Left forelimb (tissue), 1 donor: ENCODE results near the gene AP1S1.
"Not testable (repeated sequence)": the region's sequence is repeated elsewhere in the genome, so short reads cannot be mapped to it uniquely, and the experiment has no call there.

Experiments used
- DNase-seq: peaks from one replicate; pipeline ENCODE4 v3.0.0-alpha.2; 2018; ENCODE audit warnings: low spot score

The AP1S1 gene

DNA sequence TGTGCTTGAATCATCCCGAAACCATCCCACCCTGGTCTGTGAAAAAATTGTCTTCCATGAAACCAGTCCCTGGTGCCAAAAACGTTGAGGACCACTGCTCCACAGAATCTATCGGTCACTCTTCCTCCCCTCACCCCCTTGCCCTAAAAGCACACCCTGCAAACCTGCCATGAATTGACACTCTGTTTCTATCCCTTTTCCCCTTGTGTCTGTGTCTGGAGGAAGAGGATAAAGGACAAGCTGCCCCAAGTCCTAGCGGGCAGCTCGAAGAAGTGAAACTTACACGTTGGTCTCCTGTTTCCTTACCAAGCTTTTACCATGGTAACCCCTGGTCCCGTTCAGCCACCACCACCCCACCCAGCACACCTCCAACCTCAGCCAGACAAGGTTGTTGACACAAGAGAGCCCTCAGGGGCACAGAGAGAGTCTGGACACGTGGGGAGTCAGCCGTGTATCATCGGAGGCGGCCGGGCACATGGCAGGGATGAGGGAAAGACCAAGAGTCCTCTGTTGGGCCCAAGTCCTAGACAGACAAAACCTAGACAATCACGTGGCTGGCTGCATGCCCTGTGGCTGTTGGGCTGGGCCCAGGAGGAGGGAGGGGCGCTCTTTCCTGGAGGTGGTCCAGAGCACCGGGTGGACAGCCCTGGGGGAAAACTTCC is 28.2 kb upstream of the AP1S1 start:
- no peak for DNase-seq

DNA sequence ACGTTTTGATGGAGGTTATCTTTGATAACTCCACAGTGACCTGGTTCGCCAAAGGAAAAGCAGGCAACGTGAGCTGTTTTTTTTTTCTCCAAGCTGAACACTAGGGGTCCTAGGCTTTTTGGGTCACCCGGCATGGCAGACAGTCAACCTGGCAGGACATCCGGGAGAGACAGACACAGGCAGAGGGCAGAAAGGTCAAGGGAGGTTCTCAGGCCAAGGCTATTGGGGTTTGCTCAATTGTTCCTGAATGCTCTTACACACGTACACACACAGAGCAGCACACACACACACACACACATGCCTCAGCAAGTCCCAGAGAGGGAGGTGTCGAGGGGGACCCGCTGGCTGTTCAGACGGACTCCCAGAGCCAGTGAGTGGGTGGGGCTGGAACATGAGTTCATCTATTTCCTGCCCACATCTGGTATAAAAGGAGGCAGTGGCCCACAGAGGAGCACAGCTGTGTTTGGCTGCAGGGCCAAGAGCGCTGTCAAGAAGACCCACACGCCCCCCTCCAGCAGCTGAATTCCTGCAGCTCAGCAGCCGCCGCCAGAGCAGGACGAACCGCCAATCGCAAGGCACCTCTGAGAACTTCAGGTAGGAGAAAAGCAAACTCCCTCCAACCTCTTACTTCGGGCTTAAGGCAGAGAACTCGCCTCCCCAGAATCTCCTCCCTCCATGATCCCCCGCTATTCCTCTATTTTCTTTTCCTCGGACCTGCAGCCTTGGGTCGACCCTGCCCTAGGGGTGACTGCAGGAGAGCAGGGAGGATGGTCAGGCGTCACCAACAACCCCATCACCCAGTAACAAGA is 27.4 kb upstream of the AP1S1 start, which contains the start of gene SERPINE1:
SERPINE1 (plus strand) TSS at position 454 of the 809 bp plus-strand sequence. CDS start 1,290 bp downstream, outside the sequence.
- peak; percentile 91 for DNase-seq

DNA sequence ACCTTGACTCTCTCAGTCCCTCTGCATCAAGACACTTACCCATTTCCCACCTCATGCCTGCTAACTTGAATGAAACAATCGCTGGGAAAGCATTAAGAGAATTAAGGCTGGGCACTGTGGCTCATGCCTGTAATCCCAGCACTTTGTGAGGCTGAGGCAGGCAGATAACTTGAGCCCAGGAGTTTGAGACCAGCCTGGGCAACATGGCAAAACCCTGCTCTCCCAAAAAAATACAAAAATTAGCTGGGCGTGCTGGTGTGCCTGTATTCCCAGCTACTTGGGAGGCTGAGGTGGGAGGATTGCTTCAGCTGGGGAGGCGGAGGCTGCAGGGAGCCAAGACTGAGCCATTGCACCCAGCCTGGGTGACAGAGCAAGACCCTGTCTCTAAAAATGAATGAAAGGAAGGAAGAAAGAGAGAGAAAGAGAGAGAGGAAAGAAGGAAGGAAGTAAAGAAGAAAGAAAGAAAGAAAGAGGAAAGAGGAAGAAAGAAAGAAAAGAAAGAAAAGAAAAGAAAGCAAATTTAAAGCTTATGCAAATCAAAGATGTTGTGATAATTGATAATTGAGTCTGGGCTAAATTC is 26.7 kb upstream of the AP1S1 start:
- no peak for DNase-seq

DNA sequence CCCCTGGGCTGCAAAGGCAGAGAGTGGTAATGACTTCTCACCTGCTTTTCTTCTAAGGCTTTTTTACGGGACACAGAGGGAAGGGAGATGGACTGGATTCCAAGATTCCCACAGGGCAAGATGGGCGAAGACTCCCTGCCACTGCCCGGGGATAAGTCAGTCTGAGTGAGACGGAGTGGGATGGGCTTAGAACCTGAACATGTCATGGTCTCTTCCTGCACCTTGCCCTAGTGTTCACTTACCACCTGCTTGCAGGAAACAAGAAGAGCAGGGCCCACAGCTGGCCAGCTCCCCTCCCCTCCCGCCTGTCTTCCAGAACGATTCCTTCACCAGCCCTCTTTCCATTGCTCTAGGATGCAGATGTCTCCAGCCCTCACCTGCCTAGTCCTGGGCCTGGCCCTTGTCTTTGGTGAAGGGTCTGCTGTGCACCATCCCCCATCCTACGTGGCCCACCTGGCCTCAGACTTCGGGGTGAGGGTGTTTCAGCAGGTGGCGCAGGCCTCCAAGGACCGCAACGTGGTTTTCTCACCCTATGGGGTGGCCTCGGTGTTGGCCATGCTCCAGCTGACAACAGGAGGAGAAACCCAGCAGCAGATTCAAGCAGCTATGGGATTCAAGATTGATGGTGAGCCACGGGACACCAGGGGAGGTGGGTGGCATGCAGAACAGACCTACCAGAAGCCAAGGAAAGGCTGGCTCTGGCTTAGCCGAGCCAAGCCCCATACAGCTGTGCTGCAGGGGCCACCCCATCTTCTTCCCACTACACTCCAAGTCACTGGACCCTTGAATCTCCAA is 26.0 kb upstream of the AP1S1 start:
- DNase-seq: no peak

DNA sequence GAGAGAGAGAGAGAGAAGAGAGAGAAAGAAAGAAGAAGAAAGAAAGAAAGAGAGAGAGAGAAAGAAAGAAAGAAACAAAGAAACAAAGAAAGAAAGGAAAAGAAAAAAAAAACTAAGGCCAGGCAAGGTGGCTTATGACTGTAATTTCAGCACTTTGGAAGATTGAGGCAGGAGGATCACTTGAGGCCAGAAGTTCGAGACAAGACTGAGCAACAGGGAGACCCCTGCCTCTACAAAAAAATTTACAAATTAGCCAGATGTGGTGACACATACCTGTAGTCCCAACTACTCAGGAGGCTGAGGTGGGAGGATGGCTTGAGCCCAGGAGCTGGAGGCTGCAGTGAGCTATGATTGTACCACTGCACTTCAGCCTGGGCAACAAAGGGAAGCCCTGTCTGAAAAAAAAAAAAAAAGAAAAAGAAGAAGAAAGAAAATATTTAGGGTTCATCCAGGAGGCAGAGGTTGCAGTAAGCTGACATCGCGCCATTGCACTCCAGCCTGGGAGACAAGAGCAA is 24.6 kb upstream of the AP1S1 start:
- DNase-seq: no peak

DNA sequence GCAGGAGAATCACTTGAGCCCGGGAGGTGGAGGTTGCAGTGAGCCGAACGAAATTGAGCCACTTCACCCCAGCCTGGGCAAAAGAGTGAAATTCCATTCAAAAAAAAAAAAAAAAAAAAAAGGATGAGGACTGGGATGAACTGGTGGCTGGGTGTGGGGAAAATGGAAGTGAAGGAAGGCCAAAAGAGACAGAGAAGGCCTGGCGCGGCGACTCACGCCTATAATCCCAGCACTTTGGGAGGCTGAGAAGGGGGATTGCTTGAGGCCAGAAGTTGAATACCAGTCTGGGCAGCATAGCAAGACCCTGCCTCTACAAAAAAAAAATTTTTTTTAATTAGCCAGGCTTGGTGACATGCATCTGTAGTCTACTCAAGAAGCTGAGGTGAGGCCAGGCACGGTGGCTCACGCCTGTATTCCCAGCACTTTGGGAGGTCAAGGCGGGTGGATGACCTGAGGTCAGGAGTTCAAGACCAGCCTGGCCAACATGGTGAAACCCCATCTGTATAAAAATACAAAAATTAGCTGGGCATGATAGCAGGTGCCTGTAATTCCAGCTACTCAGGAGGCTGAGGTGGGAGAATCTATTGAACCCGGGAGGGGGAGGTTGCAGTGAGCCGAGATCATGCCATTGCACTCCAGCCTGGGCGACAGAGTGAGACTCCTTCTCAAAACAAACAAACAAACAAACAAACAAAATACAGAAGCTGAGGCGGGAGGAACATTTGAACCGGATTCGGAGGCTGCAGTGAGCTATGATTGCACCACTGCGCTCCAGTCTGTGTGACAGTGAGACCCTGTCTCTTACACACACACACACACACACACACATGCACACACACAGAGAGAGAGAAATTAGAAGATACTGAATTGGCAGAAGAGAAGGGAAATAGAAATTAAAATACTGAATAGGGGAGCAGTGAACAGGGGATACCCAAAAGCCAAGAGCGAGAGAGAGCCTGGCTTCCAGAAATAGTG is 21.4 kb upstream of the AP1S1 start:
- not testable (repeated sequence) for DNase-seq

DNA sequence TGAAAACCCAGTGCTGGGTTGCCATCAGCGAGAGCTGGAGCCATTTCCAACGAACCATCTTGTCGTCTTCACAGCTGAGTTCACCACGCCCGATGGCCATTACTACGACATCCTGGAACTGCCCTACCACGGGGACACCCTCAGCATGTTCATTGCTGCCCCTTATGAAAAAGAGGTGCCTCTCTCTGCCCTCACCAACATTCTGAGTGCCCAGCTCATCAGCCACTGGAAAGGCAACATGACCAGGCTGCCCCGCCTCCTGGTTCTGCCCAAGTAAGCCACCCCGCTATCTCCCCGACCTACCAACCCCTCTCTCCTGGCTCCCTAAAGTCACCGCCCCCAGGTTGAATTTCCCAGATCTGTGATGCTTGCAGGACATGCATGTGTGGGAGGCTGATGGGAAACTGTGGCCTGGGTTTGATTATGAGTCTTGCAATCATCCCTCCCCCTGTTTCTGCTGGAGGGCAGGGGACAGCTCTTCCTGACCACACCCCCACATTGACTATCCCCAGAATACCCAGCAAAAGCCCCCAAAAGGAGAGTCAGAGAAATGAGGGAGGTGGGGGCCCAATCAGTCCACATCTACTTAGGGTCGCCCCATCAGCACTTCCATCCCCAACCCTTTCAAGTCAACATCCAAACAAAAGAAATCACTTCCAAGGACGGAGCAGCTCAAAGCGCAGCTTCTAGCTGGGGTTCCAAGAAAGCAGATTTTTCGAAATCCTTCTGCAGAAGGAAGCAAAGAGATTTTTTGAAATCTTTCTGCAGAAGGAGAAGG is 20.5 kb upstream of the AP1S1 start:
- DNase-seq: no peak

DNA sequence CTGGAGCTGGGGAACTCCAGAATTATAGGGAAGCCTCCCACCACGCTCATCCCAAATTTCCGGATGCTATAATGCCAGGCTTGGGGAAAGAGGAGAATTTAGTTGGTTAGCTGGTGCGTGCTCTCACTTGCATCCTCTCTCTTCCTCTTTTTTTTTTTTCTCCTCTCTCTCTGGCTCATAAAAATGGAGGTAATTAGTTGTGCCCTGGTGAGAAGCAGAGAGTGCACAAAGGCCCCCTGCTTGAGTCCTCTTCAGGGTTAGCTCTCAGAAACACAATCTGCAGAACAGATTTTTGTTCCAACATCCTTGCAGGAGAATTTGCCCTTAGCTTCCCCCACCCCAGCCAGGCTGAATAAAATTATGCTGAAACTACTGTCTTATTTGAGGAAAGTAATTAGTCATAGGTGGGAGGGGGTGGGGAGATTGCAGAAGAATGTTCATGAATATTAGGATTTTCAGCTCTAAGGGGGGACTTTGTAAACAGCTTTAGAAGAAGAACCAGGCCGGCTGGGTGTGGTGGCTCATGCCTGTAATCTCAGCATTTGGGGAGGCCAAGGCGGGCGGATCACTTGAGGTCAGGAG is 19.8 kb upstream of the AP1S1 start:
- DNase-seq: no peak

DNA sequence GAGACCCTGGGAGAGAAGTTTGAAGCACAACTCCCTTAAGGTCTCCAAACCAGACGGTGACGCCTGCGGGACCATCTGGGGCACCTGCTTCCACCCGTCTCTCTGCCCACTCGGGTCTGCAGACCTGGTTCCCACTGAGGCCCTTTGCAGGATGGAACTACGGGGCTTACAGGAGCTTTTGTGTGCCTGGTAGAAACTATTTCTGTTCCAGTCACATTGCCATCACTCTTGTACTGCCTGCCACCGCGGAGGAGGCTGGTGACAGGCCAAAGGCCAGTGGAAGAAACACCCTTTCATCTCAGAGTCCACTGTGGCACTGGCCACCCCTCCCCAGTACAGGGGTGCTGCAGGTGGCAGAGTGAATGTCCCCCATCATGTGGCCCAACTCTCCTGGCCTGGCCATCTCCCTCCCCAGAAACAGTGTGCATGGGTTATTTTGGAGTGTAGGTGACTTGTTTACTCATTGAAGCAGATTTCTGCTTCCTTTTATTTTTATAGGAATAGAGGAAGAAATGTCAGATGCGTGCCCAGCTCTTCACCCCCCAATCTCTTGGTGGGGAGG is 16.5 kb upstream of the AP1S1 start:
- no peak for DNase-seq

DNA sequence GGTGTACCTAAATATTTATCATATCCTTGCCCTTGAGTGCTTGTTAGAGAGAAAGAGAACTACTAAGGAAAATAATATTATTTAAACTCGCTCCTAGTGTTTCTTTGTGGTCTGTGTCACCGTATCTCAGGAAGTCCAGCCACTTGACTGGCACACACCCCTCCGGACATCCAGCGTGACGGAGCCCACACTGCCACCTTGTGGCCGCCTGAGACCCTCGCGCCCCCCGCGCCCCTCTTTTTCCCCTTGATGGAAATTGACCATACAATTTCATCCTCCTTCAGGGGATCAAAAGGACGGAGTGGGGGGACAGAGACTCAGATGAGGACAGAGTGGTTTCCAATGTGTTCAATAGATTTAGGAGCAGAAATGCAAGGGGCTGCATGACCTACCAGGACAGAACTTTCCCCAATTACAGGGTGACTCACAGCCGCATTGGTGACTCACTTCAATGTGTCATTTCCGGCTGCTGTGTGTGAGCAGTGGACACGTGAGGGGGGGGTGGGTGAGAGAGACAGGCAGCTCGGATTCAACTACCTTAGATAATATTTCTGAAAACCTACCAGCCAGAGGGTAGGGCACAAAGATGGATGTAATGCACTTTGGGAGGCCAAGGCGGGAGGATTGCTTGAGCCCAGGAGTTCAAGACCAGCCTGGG is 15.9 kb upstream of the AP1S1 start:
- no peak for DNase-seq

DNA sequence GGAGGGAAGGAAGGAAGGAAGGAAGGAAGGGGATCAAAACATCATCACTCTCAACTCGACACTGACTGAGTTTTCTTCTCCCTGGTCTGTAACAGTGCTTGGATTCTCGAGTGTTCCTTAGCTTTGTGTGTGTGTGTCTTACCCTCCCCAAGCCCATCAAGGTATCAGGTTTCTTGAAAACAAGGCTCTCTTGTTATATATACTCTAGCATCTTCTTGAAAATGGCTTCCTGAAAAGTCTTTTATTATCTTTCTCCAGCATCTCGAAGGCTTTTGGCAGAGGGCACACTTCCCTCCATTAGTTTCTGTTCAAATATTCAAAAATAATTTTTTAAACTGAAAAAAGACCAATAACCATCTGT is 14.0 kb upstream of the AP1S1 start:
- no peak for DNase-seq

DNA sequence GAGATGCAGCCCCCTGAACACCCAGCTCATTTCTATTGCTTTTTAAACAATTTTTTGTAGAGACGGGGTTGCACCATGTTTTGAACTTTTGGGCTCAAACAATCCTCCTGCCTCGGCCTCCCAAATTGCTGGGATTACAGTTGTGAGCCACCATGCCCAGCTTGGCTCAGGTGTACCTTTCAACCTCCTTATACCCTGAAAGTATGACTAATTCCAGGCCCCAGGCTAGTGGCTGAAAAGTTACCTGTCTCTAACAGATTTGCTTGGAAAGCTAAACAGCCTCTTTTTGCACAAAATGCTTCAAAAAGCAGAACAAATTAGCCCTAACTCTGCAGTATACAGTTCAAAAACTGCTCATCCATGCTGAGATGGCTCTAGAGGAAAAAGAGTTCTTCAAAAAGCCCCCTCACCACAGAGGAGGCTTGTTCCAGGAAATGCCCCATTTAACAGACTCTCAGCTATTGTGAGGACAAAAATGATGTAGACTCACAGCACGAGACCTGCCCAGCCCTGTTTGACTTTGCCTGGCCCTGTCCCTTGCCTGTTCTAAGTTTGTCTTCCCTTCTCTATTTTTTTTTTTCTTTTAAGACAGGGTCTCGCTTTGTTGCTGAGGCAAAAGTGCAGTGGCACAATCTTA is 13.4 kb upstream of the AP1S1 start:
- no peak for DNase-seq

DNA sequence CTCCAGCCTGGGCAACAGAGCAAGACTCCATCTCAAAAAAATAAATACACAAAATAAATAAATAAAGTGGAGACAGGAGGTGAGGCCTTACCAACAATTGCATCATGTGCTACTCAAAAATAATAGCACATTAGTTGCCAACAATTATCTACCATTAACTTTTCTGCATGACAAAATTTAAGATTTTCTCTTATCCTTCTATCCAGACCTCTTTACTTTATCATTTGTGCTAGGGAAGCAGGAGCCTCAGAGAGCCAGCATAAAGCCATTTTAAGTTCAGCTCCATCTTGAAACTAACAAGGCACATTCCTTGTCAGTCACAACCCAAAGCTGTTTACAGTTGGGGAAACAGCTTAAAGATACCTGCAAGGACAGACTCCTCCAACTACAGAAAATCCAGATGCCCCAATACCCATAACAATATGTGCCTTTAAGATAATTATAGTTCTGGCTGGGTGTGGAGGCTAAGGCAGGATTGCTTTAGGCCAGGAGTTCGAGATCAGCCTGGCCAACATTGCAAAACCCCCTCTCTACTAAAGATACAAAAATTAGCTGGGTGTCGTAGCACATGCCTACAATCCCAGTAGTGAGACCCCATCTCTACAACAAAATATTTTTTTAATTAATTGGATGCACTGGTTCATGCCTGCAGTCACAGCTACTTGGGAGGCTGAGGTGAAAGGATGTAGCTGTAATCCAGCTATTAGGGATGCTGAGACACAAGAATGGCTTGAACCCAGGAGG is 2.2 kb upstream of the AP1S1 start:
- no peak for DNase-seq

DNA sequence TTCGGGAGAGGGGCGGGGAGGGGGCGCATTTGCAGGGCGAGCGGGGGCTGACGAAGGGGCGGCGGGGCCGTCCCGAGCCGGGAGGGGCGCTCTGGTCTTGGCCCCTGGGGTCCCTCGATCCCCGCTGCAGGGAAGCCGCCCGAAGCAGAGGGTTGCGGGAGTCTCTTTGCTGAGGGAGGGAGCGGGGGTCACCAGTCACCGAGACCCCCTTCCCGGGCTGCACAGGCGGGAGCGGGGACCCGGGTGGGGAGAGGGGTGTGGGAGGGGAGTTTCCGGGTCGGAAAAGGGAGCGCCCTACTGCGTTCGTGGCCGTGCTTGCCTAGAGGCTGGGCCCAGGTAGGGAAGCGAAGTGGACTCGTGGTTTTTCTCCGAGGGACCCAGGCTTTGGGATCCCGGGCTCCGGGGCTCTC is 422 bp downstream of the AP1S1 start:
- DNase-seq: no peak

DNA sequence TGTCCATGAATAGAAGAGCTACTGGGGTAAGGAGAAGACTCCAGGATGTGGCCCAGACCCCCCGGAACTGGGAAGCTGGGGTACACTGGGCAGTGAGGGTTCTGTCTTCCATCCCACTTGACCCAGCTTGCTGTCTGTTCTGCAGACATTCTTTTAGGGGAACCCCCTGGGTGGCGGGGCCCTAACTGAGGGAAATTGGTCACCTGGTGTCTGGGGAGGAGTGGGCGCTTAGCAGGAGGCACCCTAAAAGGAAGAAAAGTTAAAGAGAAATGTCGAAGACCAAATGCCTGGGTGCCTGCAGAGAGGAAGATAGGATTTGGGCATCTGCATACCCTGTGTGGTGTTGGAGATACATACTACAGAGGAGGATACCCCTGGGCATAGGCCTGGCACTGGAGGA is 1.0 kb downstream of the AP1S1 start:
- DNase-seq: no peak

DNA sequence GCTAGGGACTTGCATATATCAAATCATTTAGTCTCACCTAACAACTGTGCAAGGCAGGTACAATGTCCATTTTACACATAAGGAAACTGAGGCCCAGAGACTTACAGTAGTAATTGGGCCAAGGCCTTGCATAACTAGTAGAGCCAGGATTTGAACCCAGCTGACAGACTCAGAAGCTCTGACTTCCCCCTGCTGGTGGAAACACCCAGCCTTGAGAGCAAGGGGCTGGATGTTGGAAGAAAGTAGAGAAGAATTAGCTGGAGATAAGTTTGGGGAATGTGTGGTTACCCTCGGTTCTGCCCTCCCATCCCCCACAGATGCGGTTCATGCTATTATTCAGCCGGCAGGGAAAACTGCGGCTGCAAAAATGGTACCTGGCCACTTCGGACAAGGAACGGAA is 2.0 kb downstream of the AP1S1 start:
- DNase-seq: no peak

DNA sequence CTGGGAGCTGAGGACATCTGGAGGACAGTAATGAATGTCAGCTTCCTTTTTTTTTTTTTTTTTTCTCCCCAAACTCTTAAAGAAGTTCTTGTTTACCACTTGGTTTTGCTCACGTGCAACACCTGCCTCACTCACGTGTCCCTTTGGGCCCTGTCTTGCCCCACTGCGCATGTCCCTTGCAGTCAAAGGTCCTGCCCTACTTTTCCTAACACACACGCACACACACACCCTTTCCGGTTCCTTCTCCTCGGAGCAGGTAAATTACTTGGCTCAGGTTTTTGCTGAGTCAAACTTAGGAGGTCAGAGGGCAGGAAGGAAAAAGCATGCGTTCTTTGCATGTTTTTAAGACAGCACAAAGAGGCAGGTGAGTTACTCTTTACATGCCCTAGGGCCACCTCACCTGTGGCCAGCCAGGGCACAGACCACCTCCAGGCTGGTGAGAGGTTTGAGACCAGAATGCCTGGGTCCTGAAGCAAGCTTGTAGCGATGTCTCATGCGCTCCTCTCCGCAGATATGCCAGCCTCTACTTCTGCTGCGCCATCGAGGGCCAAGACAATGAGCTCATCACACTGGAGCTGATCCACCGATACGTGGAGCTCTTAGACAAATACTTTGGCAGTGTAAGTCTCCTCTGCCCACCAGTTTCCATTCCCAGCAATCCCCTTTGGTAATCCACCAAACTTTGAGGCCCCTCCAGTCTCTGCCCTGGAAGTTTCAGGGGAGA is 2.8 kb downstream of the AP1S1 start:
- DNase-seq: no peak
